GM19351 (cell line): ENCODE data around the gene FKBP9.
A peak's percentile ranks its signal among the peaks of the same experiment; 100 is the strongest.
"Not testable (repeated sequence)": the region's sequence is repeated elsewhere in the genome, so short reads cannot be mapped to it uniquely, and the experiment has no call there.

Experiments used
- ATAC-seq: cut with Tn5 transposase; IDR thresholded peaks from one replicate; pipeline ENCODE4 v1.9.1; 2021; ENCODE audit warnings: mild to moderate bottlenecking, moderate library complexity; ENCODE audit not compliant: unreplicated experiment

Gene FKBP9

DNA sequence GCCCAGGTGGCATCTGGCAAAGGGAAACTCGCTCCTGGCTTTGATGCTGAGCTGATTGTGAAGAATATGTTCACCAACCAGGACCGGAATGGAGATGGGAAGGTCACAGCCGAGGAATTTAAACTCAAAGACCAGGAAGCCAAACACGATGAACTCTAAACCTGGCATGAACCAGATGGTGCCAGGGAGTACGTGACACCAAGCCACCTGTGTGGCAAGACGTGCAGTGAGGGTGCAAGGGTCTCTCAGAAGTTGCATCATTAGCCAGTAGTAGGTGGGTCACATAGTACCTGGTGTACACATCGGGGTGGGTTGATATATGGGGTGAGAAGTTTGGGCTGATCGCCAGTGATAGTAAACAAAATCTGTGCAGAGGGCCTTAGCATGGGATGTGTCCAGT, 48.0 kb downstream of the FKBP9 start:
- not testable (repeated sequence) for ATAC-seq

DNA sequence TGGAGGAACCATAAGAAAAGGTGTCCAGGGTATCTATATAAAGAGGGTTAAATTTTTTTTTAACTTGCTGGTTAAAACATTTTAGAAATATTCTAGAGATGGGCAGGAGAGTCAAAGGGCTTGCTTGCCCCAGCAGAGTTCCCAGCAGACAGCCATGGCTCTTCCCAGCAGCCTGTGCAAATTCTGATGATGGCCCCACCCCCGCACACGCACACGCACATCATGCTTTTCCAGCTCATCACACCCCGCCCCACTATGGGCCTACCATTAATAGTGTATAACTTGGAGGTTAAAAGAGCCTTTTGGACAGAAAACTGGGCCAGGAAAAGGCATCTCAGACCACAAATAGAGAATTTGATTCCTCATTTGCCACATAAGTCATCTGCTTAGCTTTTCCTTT, 48.5 kb downstream of the FKBP9 start:
- not testable (repeated sequence) for ATAC-seq

DNA sequence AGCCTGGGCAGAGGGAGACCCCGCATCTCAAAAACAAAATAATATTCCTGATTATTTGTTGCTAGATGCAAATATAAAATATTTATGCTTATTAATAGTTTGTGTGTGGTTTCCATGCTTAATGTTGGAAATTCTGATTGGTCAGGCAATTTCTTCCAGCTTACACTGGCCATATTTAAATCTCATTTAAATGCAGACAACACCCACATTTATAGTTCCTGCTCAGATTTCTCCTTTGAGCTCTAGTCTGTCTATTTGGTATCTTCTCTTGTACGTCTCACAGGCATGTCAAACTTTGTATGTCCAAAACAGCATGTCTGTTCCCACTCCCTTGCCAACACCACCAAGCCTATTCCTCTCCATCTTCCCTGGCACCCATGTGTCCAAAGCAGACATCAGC, 52.5 kb downstream of the FKBP9 start:
- ATAC-seq: no peak

DNA sequence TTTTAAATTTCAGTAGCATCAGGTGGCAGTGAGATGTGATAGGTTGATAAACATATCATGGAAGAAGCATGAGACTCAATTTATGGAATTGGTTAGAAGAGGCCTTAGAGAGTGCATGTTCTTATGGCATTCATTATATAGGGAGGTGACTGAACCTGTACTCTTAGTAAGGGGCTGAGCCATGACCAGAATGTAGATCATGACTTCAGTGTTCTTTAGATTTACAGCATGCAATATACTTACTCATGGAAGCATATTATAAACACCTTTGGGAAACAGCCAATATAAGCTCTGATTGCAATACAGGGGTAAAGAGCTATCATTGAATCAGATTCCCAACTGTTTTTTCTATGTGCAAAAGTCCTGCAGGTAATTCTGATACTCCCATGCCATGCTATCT, 55.1 kb downstream of the FKBP9 start:
- ATAC-seq: no peak

DNA sequence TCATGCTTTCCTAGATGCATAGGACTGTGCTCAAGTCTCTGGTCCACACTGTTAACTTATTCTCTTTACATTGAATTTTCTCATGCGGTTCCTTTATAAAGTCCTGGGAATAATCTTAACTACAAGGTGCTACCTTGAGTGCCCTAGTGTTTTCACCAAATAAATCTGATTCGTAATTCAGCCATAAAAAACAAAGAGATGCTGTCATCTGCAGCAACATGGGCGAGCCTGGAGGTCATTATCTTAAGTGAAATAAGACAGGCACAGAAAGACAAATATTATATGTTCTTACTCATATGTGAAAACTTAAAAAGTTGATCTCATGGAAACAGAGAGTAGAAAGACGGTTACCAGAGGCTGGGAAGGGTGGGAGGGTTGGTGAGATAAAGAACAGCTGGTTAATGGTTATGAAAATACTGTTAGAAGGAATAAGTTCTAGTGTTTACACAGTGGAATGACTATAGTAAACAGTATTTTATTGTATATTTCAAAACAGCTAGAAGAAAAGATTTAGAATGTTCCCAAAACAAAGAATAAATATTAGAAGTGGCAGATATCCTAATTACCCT, 67.0 kb downstream of the FKBP9 start:
- no peak for ATAC-seq

DNA sequence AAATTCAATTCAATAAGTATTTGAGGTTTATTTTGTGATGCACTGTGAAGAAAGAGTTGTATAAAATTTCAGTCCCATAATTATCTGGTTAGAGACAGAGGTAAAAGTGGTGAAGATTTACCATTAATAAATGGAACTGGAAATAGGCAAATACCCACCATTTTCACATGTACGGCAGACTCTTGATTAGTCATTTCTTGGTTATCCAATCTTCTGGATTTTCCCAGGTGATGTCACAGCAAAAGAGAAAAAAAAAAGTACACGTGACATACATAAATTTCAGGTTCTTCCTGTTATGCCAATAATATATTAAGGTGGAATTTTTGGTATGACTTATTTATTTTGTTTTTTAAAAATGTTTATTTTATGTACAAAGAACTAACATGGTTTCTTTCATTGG, 78.5 kb downstream of the FKBP9 start:
- no peak for ATAC-seq

DNA sequence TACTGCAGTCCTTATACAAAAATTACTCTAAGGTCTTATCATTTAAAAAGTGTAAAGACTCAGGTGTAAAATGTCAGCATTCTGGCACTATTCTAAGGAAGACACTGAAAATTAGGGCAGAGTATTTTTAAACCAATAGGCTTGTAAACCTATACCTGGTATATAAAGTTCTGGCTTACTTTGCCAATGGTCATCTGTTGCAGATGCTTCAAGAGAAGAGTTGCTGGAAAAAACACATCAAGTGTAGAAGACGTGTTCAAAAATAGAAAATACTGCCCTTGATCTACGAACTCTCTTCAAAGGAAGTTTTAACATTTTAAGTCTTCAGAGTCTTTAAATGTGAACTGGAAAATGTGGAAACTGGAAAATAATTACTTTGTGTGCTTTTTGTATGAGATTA, 81.4 kb downstream of the FKBP9 start:
- ATAC-seq: no peak

DNA sequence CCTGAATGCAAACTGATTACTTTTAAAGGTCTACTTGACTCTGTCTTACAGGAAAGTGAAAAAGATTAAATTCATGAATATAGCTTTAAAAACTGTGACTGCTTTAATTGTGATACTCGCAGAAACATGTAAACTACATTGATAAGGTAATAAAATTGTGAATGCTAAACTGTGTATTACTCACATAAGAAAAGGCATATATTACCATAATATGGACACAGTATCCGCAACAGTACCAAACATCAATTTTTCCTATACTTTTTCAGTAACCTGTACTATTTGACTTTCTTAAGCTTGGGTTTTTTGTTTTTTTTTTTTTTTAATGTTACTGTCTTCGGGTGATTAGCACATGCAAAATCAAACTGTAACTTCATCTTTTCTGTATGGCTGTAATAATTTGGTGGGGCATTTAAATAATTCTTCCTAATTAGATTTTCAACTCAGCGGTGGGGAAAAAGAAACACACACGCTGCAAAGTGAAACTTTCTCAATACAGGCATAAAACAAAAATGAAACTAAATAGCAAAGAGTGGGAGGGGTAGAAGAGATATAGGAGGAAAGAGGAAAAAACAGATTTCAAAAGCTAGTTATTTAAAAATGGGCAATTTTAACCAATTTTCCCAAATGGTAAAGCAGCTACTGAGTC, 82.1 kb downstream of the FKBP9 start:
- peak; percentile 40 for ATAC-seq

DNA sequence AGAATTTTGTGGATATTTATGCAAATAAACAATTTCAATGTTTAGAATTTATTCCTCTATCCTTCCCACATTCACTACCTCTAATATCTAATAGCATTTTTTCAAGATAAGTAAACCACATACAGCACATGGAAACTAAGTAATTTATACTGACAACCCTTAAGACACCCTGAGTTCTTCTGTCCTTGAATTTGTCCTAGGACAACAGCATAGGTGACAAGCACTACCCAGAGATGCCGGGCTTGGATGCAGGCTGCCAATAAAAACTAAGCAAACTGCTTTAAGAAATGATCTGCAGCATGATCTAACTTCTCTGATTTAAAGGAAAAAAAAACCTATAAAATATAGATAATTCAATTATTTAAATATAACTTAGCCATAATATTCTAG, 82.7 kb downstream of the FKBP9 start:
- ATAC-seq: no peak

DNA sequence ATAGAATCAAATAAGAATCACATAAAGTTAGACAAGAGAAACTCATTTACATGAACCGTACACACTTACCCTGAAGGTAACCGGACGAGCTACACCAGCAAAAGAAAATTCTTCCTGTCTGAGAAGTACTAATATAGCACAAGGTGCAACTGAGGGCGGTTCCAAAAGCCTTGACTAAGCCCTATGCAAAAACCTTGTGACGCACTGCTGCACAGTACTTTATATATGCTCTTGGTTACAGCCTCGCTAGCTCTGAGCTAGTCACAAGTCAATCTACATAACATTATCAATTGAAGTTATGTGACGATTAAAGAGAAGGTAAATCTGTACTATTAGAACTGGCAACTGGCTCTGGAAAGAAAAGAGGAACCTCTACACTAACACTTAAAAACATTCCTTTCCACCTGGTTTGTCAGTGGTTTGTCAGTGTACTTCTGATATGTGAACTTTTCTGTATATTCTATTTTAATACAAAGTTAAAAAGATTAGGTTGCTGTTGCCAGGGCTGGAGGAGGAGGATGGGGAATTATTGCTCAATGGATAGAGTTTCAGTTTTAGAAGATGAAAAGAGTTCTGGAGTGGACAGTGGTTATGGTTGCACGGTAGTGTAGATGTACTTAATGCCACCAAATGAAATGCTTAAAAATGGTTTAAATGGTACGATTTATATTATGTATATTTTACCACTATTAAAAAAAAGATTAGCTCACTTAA, 83.7 kb downstream of the FKBP9 start:
- ATAC-seq: peak; percentile 91

DNA sequence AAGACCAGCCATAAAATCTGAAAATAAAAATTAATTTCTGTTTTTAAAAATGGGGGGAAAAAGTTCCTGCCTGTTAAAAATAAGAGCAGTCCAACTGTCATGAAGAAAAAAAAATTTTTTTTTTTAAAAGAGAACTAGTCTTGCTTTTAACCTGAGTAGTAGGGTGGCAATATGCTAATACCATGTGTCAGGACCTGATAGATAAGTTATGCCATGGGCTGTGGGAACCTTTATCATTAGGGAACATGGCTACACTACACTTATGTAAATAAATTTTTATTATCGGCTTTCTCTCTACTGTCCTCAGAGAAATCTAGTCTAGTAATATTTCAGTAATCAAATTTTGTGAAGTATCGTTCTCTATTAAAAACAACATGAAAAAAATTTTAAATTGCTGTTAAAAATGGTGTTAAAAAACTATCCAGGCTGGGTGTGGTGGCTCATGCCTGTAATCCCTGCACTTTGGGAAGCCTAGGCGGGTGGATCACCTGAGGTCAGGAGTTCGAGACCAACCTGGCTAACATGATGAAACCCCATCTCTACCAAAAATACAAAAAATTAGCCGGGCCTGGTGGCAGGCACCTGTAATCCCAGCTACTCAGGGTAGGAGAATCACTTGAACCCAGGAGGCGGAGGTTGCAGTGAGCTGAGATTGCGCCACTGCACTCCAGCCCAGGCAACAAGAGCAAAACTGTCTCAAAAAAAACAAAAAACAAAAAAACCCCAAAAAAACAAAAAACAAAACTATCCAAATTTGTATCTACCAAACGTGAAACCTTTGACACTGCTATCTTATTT, 84.6 kb downstream of the FKBP9 start:
- no peak for ATAC-seq

DNA sequence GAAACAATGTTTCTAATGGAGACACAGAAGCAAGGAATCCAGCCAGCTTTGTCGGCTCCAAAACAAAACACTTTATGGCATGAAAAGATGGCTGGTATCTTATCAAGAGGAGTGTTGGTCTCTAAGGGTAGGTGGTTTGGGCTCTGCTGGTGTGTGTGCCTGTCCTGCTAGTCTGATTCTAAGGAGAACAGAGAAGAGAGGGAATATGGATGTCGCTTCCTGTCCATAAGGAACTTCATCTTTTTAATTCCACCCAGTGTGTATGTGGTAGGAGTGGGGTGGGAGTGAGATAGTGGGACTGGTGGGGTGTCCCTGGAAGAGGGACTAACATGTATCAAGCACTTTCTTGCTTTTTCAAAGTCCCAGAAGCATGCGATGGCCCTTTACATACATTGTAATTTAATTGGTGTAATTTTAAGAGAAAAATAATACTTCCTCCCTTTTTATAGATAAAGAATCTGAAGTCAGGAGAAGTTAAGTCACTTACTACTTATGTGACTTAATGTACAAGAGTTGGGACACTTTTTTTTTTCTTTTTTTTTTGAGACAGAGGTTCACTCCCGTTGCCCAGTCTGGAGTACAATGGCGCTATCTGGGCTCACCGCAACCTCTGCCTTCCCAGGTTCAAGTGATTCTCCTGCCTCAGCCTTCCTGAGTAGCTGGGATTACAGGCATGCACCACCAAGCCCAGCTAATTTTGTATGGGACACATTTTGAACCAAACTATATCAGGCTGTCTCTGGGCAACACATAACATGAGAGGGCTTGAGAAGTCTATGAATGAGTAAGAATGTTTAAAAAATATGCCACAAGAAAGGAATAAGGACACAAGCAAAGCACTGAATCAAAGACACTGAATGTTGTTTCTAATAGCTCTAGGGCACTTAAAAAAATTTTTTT, 86.5 kb downstream of the FKBP9 start:
- no peak for ATAC-seq

DNA sequence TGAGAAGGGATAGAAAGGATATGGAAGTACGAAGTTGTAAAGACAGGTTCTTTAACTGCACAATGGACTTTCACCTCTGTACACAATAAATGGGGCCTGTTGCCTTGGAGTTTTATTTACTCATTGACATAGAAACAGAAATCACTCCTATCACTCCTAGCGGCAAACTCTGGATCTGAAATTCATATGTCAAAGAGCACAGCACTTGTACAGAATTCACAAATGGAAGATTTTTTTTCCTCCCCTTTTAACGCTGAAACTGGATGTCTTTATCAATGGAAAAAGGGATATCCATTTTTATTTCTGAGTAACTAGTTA, 87.1 kb downstream of the FKBP9 start:
- ATAC-seq: no peak

DNA sequence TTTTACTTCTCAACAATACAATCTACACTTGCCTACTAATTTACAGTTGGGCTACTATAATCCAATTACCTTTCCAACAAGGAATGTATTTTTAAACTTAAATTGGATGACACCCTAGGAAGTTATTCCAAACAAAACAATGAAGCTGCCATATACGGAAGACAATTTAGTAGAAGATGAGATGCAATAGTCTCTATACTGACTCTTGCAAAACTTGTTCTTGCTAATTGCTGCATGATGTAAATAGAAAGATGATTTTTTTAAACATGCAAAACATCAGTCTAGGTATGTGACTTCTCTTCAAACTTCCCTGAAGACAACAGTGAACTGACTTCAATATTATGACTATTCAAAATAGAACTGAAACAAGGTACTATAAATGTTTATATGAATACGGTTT, 87.7 kb downstream of the FKBP9 start:
- ATAC-seq: peak; percentile 40

DNA sequence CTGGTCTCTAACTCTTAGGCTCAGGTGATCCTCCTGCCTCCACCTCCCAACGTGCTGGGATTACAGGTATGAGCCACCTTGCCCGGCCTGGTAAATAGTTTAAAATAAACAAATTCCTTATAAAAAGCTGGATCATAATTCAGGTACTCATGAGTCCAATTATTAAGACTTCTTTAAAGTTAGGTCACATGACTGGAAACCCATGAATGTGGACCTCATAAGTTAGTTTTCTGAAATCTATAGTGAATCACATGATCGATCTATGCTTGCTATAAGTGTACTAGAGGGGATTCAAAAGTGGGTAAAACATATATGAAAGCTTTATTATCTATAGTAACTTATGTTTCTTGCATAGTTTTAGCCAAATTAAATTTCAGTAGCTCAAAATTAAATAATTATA, 91.0 kb downstream of the FKBP9 start:
- no peak for ATAC-seq

DNA sequence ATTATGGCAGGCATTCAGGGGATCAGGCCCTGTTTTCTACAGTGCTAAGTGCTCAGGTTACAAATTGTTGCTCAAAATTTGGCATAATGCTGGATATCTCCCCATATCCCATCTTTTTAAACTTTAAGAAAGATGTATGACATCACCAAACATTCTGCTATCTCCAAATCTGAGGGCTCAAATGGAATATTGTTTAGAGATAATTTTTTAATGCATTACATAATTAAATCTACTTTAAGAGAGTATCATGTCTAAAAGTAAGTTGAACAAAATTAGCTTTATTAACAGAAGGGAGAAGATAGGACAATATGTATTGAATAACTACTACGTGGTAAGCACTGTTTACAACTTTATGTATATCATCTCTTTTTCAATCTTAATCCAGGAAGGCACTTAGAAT, 91.5 kb downstream of the FKBP9 start:
- no peak for ATAC-seq

DNA sequence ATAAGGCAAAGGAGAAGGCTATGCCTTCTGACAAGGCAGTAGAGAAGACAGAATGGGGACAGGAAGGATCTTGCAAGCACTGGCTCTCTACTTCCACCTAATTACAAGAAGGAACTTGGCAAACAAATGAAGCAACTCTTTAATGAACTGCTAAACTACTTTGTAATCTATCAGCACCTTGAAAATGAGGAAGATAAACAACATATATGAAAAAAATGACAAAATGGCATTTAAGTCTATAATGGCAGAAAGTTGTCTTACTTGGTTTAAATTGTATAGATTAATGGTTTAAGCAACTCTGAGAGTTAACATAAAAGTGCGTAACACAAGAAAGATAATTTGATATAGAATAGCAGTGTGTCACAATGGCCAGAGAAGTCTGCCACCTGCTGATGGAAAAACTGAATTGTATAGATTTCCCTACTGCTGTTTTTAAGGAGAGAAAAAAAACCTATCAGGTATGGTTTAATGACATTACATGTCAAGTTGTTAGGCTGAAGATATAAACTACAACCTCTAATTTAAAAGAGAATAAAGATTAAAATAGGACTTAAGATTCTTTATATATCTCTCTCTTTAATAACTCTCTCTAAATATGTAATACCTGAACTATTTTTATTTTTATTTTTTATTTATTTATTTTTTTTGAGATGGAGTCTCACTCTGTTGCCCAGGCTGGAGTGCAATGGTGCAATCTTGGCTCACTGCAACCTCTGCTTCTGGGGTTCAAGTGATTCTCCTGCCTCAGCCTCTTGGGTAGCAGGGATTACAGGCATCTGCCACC, 93.5 kb downstream of the FKBP9 start:
- peak; percentile 59 for ATAC-seq

DNA sequence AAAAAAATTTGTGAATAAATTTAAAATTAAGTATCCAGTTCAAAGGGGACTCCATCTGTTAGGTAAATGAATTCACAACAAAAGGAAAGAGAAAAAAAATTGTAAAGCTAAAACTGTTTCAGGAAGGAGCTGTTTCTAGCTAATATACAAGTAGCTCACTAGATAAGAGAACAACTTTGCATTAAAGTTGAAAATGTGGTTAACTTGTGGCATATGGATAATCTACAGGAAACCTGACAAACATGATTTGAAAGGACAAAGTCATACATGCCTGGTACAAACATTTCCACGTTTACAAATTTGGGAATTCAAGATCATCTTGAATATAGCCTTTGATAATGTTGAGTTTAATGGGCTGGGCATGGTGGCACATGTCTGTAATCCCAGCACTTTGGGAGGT, 96.5 kb downstream of the FKBP9 start:
- no peak for ATAC-seq

DNA sequence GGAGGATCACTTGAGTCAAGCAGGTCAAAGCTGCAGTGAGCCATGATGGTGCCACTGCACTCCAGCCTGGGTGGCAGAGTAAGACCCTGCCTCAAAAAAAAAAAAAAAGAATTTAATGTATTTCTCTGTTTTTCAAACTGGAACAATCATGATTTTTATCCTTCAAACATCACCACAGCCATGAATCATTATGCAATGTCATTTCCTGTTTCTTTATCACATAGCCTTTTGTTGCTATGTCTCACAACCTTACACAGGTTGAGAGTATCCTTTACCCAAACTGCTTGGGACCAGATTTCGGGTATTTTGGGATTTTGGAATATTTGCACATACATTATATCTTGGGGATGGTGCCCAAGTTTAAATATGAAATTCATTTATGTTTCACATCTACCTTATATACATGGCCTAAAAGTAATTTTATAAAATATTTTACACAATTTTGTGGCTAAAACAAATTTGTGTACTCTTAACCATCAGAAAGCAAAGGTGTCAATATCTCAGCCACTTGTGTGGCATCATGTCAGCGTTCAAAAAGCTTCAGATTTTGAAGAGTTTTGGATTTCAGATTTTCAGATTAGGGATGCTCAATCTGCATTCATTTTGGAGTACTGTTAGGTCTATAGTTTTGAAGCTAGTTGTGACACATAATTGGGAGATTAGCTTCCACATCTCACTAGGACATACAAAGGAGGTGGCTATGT, 97.2 kb downstream of the FKBP9 start:
- no peak for ATAC-seq
